ENCODE results near the gene MDFI. TPM values are rescaled to one million over a fixed set of nuclear protein-coding genes. Genes with fewer than 3 reads are reported as not detected.

MDFI gene
- total and polyA plus RNA-seq, 9 of the 15 experiments (the other 6 are each of a cell fraction or from before 2014, with no cell fraction given) = not detected

DNA sequence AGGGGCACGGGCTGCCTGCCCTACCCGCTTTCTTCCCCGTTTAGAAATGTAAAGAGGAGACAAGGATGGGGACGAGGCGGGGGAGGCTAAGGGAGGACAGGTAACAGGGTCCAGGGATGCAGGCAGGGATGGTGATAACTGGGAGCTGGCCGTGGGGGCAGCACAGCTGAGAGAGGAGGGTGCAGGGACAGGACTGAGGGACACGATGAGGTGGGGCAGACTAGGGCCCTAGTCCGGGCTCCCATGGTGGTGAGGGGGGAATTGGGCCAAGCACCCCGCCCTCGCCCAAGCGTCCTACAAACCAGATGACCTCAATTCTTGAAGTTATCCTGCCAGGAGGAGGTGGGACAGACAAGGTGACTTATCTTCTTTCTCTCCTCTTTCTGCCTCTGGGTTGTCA lies 44.4 kb upstream of the MDFI start:
- 58% methylated on average over 11 of the region's 11 CpGs for WGBS (ENCODE audit: insufficient coverage, low coverage, missing lambda C conversion rate)
- H3K4me2 ChIP-seq (ENCODE audit: insufficient read depth, low read length) = no peak overlapping the region
- no peak overlapping the region for H3K27ac ChIP-seq (ENCODE audit: extremely low read depth, low read depth, low read length)
- H3K9ac ChIP-seq (ENCODE audit: insufficient read depth in 1 of 2, low read depth in 2 of 2, low read length in 2 of 2) = peak overlapping the region in 1 of 2 experiments; percentile 39; a peak in 1 of 4 replicates
- peaks cover 0 to 7% of the 10 kb centered on the region in 2 experiments; a peak in 1 of 5 replicates for H3K4me1 ChIP-seq (replicated peaks in 1 of 2; ENCODE audit: control insufficient read depth in 2 of 2, insufficient read depth in 2 of 2, low read length in 2 of 2)
- intact Hi-C loops (cut with micrococcal nuclease) = loop anchor here (2.0 kb wide), 1 partner anchor 49 kb away; no protein-coding TSS in a partner anchor
- CTCF ChIA-PET (ENCODE audit: low intra/inter-chr PET ratio) = interaction anchor here (0.8 to 3.0 kb wide), 2 partner anchors 90 to 226 kb away, joined by 3 to 37 read pairs; no protein-coding TSS in a partner anchor
- no peaks in the 10 kb centered on the region for H3K9me3 ChIP-seq (replicated peaks; ENCODE audit: control insufficient read depth, insufficient read depth, low read depth, low read length)
- POLR2A ChIA-PET = no interaction called here
- H2AFZ ChIP-seq (ENCODE audit: low read depth, low read length) = no peak overlapping the region
- H3K36me3 ChIP-seq (ENCODE audit: control insufficient read depth, insufficient read depth, low read length) = peaks cover 15% of the 10 kb centered on the region; the same call in 2 of the 3 replicates
- FAIRE-seq = no peak
- in situ Hi-C loops (cut with MboI) = loop anchor here (5.0 to 10.0 kb wide), 2 partner anchors 132 to 229 kb away; no protein-coding TSS in a partner anchor
- H3K4me3 ChIP-seq = no peak overlapping the region
- H3K27me3 ChIP-seq (ENCODE audit: control insufficient read depth in 2 of 2, insufficient read depth in 2 of 2, low read length in 2 of 2) = no peaks in the 10 kb centered on the region
- 0 out of 2 replicates have a peak, but pooled peaks cover 9% of the 10 kb centered on the region for H4K20me1 ChIP-seq (replicated peaks; ENCODE audit: control insufficient read depth, insufficient read depth, low read length)
- H3K79me2 ChIP-seq (ENCODE audit: control insufficient read depth, insufficient read depth, low read length) = no peaks in the 10 kb centered on the region
- no peak for DNase-seq (ENCODE audit: extremely low read depth in 1 of 4, low spot score in 3 of 4)
- peaks cover 3% of the 10 kb centered on the region for H3K9me1 ChIP-seq (ENCODE audit: control insufficient read depth, insufficient read depth, low read length)
- no peak for ATAC-seq
- no TSS peak for BruUV-seq (replicated peaks)
- TF ChIP-seq RAD21 (CRISPR knock-in tag; conservative IDR thresholded peaks at IDR 0.05 in 1 of 2, IDR thresholded peaks at IDR 0.05 in 1 of 2) = no peak
- TF ChIP-seq, protein P1, sequence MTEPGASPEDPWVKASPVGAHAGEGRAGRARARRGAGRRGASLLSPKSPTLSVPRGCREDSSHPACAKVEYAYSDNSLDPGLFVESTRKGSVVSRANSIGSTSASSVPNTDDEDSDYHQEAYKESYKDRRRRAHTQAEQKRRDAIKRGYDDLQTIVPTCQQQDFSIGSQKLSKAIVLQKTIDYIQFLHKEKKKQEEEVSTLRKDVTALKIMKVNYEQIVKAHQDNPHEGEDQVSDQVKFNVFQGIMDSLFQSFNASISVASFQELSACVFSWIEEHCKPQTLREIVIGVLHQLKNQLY (CRISPR knock-in tag; conservative IDR thresholded peaks at IDR 0.05) = no peak
- TF ChIP-seq ZKSCAN1 (IDR thresholded peaks at IDR 0.05; ENCODE audit: low read depth, low read length) = no peak
- TF ChIP-seq XRCC3 (IDR thresholded peaks at IDR 0.05) = no peak
- TF ChIP-seq, protein P2, sequence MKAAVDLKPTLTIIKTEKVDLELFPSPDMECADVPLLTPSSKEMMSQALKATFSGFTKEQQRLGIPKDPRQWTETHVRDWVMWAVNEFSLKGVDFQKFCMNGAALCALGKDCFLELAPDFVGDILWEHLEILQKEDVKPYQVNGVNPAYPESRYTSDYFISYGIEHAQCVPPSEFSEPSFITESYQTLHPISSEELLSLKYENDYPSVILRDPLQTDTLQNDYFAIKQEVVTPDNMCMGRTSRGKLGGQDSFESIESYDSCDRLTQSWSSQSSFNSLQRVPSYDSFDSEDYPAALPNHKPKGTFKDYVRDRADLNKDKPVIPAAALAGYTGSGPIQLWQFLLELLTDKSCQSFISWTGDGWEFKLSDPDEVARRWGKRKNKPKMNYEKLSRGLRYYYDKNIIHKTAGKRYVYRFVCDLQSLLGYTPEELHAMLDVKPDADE (conservative IDR thresholded peaks at IDR 0.05; ENCODE audit: control insufficient read depth, low read depth, low read length) = no peak
- TF ChIP-seq, protein P3, sequence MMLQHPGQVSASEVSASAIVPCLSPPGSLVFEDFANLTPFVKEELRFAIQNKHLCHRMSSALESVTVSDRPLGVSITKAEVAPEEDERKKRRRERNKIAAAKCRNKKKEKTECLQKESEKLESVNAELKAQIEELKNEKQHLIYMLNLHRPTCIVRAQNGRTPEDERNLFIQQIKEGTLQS (IDR thresholded peaks at IDR 0.05) = no peak
- TF ChIP-seq, protein P3 (CRISPR knock-in tag; conservative IDR thresholded peaks at IDR 0.05) = no peak
- TF ChIP-seq ERF (CRISPR knock-in tag; IDR thresholded peaks at IDR 0.05) = no peak
- TF ChIP-seq CEBPG (CRISPR knock-in tag; IDR thresholded peaks at IDR 0.05) = no peak
- TF ChIP-seq CEBPG (tag; conservative IDR thresholded peaks at IDR 0.05 in 1 of 2, IDR thresholded peaks at IDR 0.05 in 1 of 2) = no peak
- no peak for TF ChIP-seq CHD4 (IDR thresholded peaks at IDR 0.05; ENCODE audit: insufficient read depth, insufficient replicate concordance, low read depth, low read length, poor library complexity, severe bottlenecking)
- TF ChIP-seq RBM17 (IDR thresholded peaks at IDR 0.05; ENCODE audit: borderline replicate concordance, low read depth, low read length) = no peak
- no peak for TF ChIP-seq NCOA4 (IDR thresholded peaks at IDR 0.05; ENCODE audit: partially characterized antibody)
- TF ChIP-seq, protein P4, sequence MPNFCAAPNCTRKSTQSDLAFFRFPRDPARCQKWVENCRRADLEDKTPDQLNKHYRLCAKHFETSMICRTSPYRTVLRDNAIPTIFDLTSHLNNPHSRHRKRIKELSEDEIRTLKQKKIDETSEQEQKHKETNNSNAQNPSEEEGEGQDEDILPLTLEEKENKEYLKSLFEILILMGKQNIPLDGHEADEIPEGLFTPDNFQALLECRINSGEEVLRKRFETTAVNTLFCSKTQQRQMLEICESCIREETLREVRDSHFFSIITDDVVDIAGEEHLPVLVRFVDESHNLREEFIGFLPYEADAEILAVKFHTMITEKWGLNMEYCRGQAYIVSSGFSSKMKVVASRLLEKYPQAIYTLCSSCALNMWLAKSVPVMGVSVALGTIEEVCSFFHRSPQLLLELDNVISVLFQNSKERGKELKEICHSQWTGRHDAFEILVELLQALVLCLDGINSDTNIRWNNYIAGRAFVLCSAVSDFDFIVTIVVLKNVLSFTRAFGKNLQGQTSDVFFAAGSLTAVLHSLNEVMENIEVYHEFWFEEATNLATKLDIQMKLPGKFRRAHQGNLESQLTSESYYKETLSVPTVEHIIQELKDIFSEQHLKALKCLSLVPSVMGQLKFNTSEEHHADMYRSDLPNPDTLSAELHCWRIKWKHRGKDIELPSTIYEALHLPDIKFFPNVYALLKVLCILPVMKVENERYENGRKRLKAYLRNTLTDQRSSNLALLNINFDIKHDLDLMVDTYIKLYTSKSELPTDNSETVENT (CRISPR knock-in tag; IDR thresholded peaks at IDR 0.05) = no peak
- no peak for TF ChIP-seq RUNX1 (IDR thresholded peaks at IDR 0.05; ENCODE audit: low read depth)
- no peak for TF ChIP-seq FOS (IDR thresholded peaks at IDR 0.05; ENCODE audit: extremely low read depth, insufficient read length)
- TF ChIP-seq ZNF354B (CRISPR knock-in tag; IDR thresholded peaks at IDR 0.05) = no peak
- TF ChIP-seq ZNF586 (CRISPR knock-in tag; conservative IDR thresholded peaks at IDR 0.05) = no peak
